ENCODE measurements around the gene CAMK2D.
"Not testable (repeated sequence)": the region's sequence is repeated elsewhere in the genome, so short reads cannot be mapped to it uniquely, and the experiment has no call there.

CAMK2D gene

DNA sequence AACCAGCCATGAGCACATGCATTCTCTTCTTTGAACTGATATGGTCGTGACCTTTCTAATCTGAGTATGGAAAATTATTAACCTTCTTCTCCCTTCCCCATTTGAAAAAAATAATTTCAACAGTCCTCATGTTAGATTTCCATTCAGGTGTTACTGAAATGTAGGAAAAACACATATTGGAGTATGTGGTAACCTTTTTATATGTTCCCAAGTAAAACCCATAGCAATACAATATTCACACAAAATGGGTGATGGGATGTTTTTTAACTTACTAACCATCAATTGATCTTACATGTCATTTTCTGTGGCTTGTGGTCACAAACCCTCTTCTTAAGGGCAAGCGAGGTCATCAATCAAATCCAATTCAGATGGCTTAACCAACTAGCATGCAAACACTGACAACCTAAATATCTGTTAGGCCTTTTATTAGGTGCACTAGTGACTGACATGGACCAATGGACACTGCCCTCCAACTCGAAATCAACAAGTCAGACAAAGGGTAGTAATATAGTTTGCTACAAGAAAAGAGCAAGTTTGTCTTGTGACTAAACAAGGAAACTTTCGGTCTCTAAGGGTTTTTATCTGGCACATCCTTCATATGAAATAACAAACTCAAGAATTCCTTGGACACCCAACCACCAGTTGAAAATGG lies 74.3 kb downstream of the CAMK2D start:
- Histone ChIP-seq H3K4me1 (ENCODE audit: control insufficient read depth, insufficient read depth, low read length) (no peaks in the 10 kb centered on the region), H3K27me3 (ENCODE audit: control insufficient read depth, insufficient read depth, low read length) (no peaks in the 10 kb centered on the region), H3K27ac (ENCODE audit: low read length) (no peak overlapping the region), H3K9me3 (ENCODE audit: control insufficient read depth, insufficient read depth, low read length) (no peaks in the 10 kb centered on the region), H3K36me3 (ENCODE audit: control insufficient read depth, insufficient read depth, low read length) (no peaks in the 10 kb centered on the region), H3K4me3 (ENCODE audit: low read length) (no peak overlapping the region)
- DNase-seq (ENCODE audit: low read depth, low spot score): no peak
- WGBS (ENCODE audit: insufficient coverage, insufficient read length): no CpG with 5 or more reads among the region's 4 CpGs

DNA sequence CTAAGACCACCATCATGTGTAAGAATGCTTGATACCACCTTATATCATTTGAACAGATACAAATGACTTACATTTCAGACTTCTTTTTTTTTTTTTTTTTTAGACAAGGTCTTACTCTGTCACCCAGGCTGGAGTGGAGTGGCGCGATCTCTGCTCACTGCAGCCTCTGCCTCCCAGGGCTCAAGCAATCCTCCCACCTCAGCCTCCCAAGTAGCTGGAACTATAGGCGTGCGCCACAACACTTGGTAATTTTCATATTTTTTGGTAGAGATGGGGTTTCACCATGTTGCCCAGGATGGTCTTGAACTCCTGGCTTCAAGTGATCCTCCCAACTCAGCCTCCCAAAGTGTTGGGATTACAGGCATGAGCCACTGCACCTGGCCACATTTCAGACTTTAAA lies 76.4 kb downstream of the CAMK2D start:
- not testable (repeated sequence) for H3K4me1 ChIP-seq (ENCODE audit: control insufficient read depth, insufficient read depth, low read length); H3K27ac ChIP-seq (ENCODE audit: low read length); H3K9me3 ChIP-seq (ENCODE audit: control insufficient read depth, insufficient read depth, low read length); H3K4me3 ChIP-seq (ENCODE audit: low read length); DNase-seq (ENCODE audit: low read depth, low spot score); H3K36me3 ChIP-seq (ENCODE audit: control insufficient read depth, insufficient read depth, low read length); H3K27me3 ChIP-seq (ENCODE audit: control insufficient read depth, insufficient read depth, low read length)
- WGBS (ENCODE audit: insufficient coverage, insufficient read length): no CpG with 5 or more reads among the region's 4 CpGs

DNA sequence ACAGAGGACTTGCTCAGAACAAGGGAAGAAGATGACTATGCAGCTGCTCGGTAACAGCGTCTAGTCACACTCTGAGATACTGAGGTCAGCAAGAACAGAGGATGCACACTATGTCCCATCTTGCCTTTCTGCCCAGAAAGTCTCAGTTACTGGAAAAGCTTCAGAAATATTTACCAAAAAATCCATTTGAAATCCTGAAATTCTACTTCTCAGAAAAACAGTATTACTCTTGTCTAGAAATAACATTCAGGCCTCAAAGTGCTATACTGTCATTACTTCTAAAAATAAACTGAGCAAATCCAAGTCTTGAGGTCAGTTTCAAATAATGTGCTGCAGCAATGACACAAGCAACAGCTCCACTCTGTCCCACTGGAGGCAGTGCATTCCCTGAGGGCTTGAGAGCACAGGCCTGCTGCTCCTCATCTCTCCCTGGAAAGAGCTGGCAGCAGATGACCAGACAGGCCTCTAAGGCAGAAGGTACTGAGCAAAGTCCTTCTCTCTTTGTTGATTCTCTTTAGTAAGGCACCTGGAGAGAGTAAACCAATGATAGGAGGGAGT lies 76.9 kb downstream of the CAMK2D start:
- no peak for DNase-seq (ENCODE audit: low read depth, low spot score)
- H3K4me3 ChIP-seq (ENCODE audit: low read length): no peak overlapping the region
- H3K9me3 ChIP-seq (ENCODE audit: control insufficient read depth, insufficient read depth, low read length): no peaks in the 10 kb centered on the region
- H3K27me3 ChIP-seq (ENCODE audit: control insufficient read depth, insufficient read depth, low read length): no peaks in the 10 kb centered on the region
- no CpG with 5 or more reads among the region's 2 CpGs for WGBS (ENCODE audit: insufficient coverage, insufficient read length)
- H3K4me1 ChIP-seq (ENCODE audit: control insufficient read depth, insufficient read depth, low read length): no peaks in the 10 kb centered on the region
- no peaks in the 10 kb centered on the region for H3K36me3 ChIP-seq (ENCODE audit: control insufficient read depth, insufficient read depth, low read length)
- no peak overlapping the region for H3K27ac ChIP-seq (ENCODE audit: low read length)

DNA sequence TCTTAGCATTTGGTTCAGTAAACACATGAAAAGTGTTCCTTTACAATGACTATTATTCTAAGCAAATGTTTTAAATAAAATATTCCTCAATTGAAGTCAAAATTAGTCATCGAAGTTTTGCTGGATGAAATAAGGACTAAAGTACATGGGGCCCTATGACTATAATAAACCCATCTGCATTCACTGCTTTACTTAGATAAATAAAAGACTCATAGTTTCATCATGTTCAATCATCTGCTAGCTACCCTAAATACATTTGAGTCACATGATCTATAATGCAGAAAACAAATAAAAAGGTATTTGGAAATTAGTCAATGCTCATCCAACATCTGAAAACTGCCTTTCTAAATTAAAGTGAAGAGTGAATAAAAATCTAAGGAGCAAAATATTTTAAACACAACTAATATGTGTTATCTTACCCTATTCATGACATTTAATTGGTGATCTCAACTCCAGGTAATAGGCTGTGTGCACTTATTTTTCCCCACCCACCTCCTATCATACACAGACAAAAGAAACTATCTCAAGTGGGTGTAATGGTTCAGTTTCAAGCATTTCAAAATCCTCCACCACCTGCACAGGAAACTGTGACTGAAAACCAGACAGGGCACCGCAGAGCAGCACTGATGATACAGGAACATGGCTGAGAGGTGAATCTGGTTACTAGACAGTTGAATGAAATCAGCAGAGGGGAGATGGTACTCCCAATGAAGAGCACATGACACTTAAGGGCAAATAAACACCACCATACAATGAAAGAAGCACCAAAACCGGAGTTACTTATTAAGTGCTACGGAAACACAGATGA lies 78.6 kb downstream of the CAMK2D start:
- Histone ChIP-seq H3K9me3 (ENCODE audit: control insufficient read depth, insufficient read depth, low read length) (no peaks in the 10 kb centered on the region), H3K27ac (ENCODE audit: low read length) (no peak overlapping the region), H3K27me3 (ENCODE audit: control insufficient read depth, insufficient read depth, low read length) (no peaks in the 10 kb centered on the region), H3K4me3 (ENCODE audit: low read length) (no peak overlapping the region), H3K36me3 (ENCODE audit: control insufficient read depth, insufficient read depth, low read length) (no peaks in the 10 kb centered on the region), H3K4me1 (ENCODE audit: control insufficient read depth, insufficient read depth, low read length) (no peaks in the 10 kb centered on the region)
- WGBS (ENCODE audit: insufficient coverage, insufficient read length): no CpG with 5 or more reads among the region's 4 CpGs
- DNase-seq (ENCODE audit: low read depth, low spot score): no peak

DNA sequence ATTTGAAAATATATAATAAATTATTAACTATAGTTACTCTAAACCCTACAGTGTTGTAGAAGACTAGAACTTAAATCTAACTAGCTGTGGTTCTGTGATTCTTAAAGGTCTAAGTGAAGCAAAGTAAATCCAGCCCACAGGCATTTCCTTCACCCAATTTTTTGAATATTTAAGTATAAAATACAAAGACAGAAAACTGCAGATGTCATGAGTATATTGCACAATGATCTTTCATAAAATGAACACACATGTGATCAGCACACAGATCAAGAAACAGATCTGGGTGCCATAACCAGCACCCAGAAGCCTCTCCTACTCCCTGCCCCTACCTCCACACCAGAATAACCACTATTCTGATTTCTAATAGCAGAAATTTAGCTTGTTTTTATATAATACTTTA lies 82.9 kb downstream of the CAMK2D start:
- no peak overlapping the region for H3K4me3 ChIP-seq (ENCODE audit: low read length)
- no peaks in the 10 kb centered on the region for H3K9me3 ChIP-seq (ENCODE audit: control insufficient read depth, insufficient read depth, low read length)
- no peaks in the 10 kb centered on the region for H3K4me1 ChIP-seq (ENCODE audit: control insufficient read depth, insufficient read depth, low read length)
- H3K27ac ChIP-seq (ENCODE audit: low read length): no peak overlapping the region
- no peak for DNase-seq (ENCODE audit: low read depth, low spot score)
- H3K27me3 ChIP-seq (ENCODE audit: control insufficient read depth, insufficient read depth, low read length): no peaks in the 10 kb centered on the region
- no peaks in the 10 kb centered on the region for H3K36me3 ChIP-seq (ENCODE audit: control insufficient read depth, insufficient read depth, low read length)

DNA sequence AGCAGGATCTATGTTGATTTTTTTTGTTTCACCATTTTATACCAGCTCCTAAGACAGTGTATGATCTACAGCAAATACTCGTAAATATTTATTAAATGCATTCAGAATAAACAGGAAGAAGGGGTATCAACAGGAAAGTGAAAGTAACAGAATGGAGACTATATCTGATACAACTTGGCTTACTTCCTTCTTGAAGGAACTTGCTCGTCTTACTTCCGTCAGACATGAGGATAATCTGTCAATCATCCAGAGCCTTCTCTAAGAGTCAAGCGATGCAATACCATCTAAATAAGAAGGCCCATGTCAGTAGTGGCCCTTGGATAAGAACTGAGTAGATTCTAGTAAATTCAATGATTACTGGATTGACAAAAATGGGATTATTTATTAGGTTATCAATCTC lies 84.2 kb downstream of the CAMK2D start:
- no peak for DNase-seq (ENCODE audit: low read depth, low spot score)
- no peaks in the 10 kb centered on the region for H3K36me3 ChIP-seq (ENCODE audit: control insufficient read depth, insufficient read depth, low read length)
- H3K9me3 ChIP-seq (ENCODE audit: control insufficient read depth, insufficient read depth, low read length): no peaks in the 10 kb centered on the region
- no peaks in the 10 kb centered on the region for H3K27me3 ChIP-seq (ENCODE audit: control insufficient read depth, insufficient read depth, low read length)
- no peaks in the 10 kb centered on the region for H3K4me1 ChIP-seq (ENCODE audit: control insufficient read depth, insufficient read depth, low read length)
- H3K27ac ChIP-seq (ENCODE audit: low read length): no peak overlapping the region
- no peak overlapping the region for H3K4me3 ChIP-seq (ENCODE audit: low read length)
- WGBS (ENCODE audit: insufficient coverage, insufficient read length): no CpG with 5 or more reads among the region's 4 CpGs

DNA sequence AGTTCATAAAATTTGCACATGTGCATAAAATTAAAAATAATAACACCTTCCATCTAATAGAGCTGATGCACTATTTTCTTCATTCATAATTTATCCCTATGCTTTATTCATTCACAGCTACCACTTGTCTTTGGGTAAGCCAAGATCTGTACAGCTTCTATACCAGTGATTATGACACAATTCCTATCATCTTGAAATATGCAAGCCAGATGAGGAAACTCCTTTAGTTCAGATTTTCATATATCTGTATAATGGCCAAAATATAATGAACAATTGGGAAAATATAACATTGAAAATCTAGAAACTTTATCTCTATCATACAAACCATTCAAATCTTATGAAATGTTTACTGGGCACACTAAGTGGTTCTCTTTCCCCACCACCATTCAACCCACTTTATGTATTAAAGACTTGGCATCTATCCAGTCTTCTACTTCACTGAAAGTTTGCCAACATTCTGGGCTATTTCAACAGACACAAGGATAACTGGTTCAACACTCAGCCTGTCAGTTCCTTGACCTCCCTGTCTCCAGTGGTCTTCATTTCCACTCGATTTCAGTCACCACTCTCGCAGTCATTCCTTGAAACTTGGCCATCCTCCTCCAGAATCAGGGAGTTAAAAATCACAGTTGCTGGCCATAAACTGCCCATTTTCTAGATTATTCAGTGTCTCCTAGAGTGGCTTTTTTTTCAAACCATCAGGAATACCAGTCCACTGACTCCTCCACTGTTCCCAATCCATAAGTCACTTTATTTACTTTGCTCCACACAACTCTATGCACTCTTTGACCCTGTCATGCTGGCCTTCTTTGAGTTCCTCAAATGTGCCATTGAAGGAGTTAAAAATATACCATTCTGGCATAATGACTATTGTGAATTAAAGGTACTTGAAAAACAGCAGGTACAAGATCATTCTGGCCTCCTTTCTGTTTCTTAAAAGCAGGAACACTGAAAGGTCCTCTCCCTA lies 85.5 kb downstream of the CAMK2D start:
- no peaks in the 10 kb centered on the region for H3K4me1 ChIP-seq (ENCODE audit: control insufficient read depth, insufficient read depth, low read length)
- no peak overlapping the region for H3K27ac ChIP-seq (ENCODE audit: low read length)
- no peaks in the 10 kb centered on the region for H3K27me3 ChIP-seq (ENCODE audit: control insufficient read depth, insufficient read depth, low read length)
- no CpG with 5 or more reads among the region's 2 CpGs for WGBS (ENCODE audit: insufficient coverage, insufficient read length)
- H3K36me3 ChIP-seq (ENCODE audit: control insufficient read depth, insufficient read depth, low read length): no peaks in the 10 kb centered on the region
- no peak for DNase-seq (ENCODE audit: low read depth, low spot score)
- no peak overlapping the region for H3K4me3 ChIP-seq (ENCODE audit: low read length)
- no peaks in the 10 kb centered on the region for H3K9me3 ChIP-seq (ENCODE audit: control insufficient read depth, insufficient read depth, low read length)

DNA sequence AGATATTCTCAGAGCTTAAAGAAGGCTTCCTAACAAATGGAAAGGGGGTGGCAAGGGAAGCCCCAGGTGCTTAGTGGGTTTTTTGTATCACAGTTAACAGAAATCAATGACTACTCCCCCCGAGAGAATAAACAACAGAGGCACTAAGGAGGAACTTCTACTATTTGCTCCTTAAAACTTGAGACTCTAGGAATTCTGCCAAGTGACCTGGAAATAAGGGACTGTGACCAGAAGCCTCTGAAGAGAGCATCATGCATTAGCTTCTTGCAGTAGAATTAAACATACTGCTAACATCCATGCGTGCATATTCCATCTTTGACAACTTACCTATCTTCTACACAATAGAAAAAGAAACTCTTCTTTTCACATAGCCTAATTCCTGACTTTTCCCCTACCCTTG lies 86.8 kb downstream of the CAMK2D start:
- no peaks in the 10 kb centered on the region for H3K36me3 ChIP-seq (ENCODE audit: control insufficient read depth, insufficient read depth, low read length)
- H3K9me3 ChIP-seq (ENCODE audit: control insufficient read depth, insufficient read depth, low read length): no peaks in the 10 kb centered on the region
- no peak overlapping the region for H3K4me3 ChIP-seq (ENCODE audit: low read length)
- no peaks in the 10 kb centered on the region for H3K27me3 ChIP-seq (ENCODE audit: control insufficient read depth, insufficient read depth, low read length)
- no peak overlapping the region for H3K27ac ChIP-seq (ENCODE audit: low read length)
- WGBS (ENCODE audit: insufficient coverage, insufficient read length): no CpG with 5 or more reads among the region's 2 CpGs
- no peaks in the 10 kb centered on the region for H3K4me1 ChIP-seq (ENCODE audit: control insufficient read depth, insufficient read depth, low read length)
- DNase-seq (ENCODE audit: low read depth, low spot score): no peak

DNA sequence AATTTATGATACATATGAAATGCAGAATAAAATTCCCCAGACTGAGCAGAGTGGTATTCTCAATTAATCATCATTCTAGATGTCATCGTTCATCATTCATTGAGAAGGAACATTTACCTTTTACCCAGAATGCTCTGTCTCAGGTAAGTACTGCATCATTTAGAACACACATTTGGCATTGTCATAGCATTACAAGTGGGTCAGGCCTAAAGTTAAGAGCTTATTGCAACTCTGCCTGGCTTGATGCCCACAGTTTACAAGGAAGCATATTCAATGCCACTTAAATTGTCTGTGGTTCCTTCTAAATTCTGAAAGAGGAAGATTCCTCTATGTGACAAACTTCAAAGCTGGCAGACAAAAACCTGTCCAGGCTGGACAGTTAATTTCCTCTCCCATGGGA lies 87.3 kb downstream of the CAMK2D start:
- Histone ChIP-seq H3K27me3 (ENCODE audit: control insufficient read depth, insufficient read depth, low read length) (no peaks in the 10 kb centered on the region), H3K4me3 (ENCODE audit: low read length) (no peak overlapping the region), H3K9me3 (ENCODE audit: control insufficient read depth, insufficient read depth, low read length) (no peaks in the 10 kb centered on the region), H3K4me1 (ENCODE audit: control insufficient read depth, insufficient read depth, low read length) (no peaks in the 10 kb centered on the region), H3K27ac (ENCODE audit: low read length) (no peak overlapping the region), H3K36me3 (ENCODE audit: control insufficient read depth, insufficient read depth, low read length) (no peaks in the 10 kb centered on the region)
- WGBS (ENCODE audit: insufficient coverage, insufficient read length): no CpG with 5 or more reads among the region's 1 CpG
- no peak for DNase-seq (ENCODE audit: low read depth, low spot score)

DNA sequence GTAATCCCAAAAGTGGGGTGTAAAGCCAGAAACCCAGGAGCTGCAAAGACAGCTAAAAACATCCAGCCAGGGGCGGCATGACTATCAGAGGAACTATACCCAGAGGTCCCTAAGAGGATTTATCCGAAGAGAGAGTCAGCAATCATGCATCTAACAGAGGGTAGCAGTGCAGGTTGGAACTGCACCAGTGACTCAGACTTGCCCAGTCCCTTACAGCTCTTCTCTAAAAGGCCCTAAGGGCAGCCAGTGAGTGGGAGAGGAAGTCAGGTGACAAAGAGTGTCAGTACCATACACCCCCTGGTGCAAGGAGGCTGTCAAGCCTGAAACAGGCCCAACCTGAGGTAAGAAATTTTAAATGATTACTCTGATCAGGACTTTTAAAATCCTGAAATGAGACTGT lies 88.1 kb downstream of the CAMK2D start:
- H3K4me3 ChIP-seq (ENCODE audit: low read length): no peak overlapping the region
- WGBS (ENCODE audit: insufficient coverage, insufficient read length): no CpG with 5 or more reads among the region's 2 CpGs
- H3K27ac ChIP-seq (ENCODE audit: low read length): no peak overlapping the region
- DNase-seq (ENCODE audit: low read depth, low spot score): no peak
- no peaks in the 10 kb centered on the region for H3K4me1 ChIP-seq (ENCODE audit: control insufficient read depth, insufficient read depth, low read length)
- no peaks in the 10 kb centered on the region for H3K9me3 ChIP-seq (ENCODE audit: control insufficient read depth, insufficient read depth, low read length)
- H3K36me3 ChIP-seq (ENCODE audit: control insufficient read depth, insufficient read depth, low read length): no peaks in the 10 kb centered on the region
- no peaks in the 10 kb centered on the region for H3K27me3 ChIP-seq (ENCODE audit: control insufficient read depth, insufficient read depth, low read length)

Measured in iPS DF 6.9 (cell line).